Right hindlimb (tissue), 1 donor: ENCODE data around the gene EFNB1.

Source experiments
- DNase-seq: peaks from one replicate; pipeline ENCODE4 v3.0.0-alpha.2; 2018

Gene EFNB1

DNA sequence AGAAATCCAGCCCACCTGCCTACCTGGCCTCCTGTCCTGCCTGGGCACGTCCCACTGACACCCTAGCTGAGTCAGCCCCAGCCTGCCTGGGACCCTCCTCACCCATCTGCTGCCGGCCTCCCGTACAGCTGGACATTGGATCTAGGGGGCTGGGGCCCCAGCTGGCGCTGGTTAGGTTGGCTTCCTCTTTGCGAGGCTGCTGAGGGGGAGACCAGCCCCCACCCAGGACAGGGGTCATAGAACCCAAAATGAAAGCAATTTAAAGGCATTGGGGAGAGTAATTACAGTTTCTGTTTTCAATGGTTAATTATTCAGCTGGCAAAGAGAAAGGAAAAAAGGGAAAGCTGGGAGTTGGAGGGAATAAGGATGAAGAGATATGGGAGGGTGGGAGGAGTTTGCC is 15.8 kb downstream of the EFNB1 start:
- DNase-seq: no peak

GRCh38 chrX:68846536-68846935 is 17.7 kb downstream of the EFNB1 start:
- DNase-seq: no peak

- DNase-seq: no peak
These were observed 18.4 kb downstream of the EFNB1 start for GRCh38 chrX:68847172-68847571.

- DNase-seq: no peak
These were observed 19.5 kb downstream of the EFNB1 start for GRCh38 chrX:68848189-68848940.

- DNase-seq: no peak
These were observed 22.3 kb downstream of the EFNB1 start for GRCh38 chrX:68851082-68851481.

DNA sequence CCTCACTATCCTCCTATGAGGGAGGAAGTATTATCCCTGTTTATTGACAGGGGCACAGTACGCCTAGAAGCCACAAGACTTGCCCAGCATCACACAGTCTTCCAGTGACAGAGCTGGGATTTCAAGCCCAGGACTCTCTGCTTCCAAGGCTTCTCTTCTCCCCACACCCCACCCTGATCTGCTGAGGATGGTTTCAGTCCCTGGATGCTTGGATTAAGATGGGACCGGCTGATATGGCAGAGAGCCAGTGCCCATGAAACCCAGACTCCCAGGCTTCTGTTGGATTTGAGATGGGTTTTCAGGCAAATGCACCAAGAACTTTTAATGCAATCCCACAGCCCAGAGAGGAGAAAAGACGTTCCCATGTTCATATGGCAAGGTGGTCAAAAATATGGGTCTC is 23.2 kb downstream of the EFNB1 start:
- no peak for DNase-seq

GRCh38 chrX:68853665-68854251 is 24.9 kb downstream of the EFNB1 start:
- no peak for DNase-seq

GRCh38 chrX:68865300-68865699 is 36.5 kb downstream of the EFNB1 start:
- DNase-seq: no peak

- no peak for DNase-seq
These were observed 37.1 kb downstream of the EFNB1 start for GRCh38 chrX:68865926-68866325.

GRCh38 chrX:68867458-68868112 is 38.8 kb downstream of the EFNB1 start:
- DNase-seq: peak; percentile 53

GRCh38 chrX:68868316-68868715 is 39.5 kb downstream of the EFNB1 start:
- DNase-seq: no peak

GRCh38 chrX:68868902-68869800 is 40.3 kb downstream of the EFNB1 start:
- DNase-seq: no peak

- DNase-seq: no peak
These were observed 41.5 kb downstream of the EFNB1 start for GRCh38 chrX:68870357-68870756.

GRCh38 chrX:68872171-68872570 is 43.4 kb downstream of the EFNB1 start:
- DNase-seq: no peak

DNA sequence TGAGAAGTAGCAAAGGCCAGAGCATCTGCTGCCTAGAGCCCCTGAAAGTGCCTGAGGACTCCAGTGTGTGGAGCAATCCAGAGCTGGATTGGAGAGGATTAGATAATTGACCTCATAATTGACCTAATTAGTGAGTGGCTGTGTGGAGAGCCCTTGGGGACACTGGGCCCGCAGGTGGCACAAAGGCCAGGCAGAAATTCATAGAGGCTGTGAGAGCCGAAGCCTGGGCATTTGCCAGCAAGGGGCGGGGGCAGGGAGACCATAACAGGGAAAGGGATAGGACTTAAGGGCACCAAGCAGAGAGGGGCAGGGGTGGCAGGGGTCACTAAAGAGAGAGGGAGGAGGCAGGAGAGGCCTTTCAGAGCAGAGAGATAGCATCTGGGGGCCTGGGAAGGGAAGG is 45.3 kb downstream of the EFNB1 start:
- DNase-seq: no peak

DNA sequence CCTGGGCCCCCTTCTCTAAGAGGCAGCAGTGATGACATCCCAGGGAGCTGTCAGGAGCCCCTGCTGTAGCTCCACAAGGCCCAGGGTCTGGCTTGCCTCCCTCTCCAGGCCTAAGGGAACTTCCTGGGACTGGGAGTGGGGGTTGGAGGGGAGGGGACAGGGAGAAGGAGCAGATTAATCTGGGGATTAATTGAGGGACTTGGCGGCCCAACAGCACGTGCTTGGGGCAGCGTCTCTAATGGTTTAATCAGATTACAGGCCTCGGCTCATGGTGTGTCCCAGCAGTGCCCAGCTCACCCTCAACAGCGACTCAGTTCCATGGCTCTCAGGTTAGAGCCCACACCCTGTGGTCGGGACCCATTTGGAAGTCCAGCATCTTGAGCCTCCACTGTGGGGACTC is 47.9 kb downstream of the EFNB1 start:
- no peak for DNase-seq

DNA sequence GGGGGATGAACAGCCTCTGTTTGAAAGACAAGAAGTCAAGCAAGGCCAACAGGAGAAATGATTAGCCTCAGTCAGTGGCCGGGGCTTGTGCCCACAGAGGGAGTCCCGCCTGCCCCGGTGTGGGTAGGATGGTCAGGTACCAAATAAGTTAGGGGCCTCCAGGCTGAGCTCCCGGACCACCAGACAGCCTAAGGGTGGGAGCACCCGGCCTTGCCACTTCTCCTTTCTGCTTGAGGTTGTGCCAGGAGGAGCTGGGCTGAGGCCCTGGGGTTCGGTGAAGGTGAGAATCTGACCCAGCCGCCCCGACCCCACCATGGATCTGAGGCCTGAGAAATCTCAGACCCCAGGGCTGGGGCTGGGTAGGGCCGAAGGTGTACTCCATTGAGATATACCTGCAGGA is 48.8 kb downstream of the EFNB1 start:
- DNase-seq: no peak

- no peak for DNase-seq
These were observed 50.3 kb downstream of the EFNB1 start for GRCh38 chrX:68878977-68879645.

- no peak for DNase-seq
These were observed 52.2 kb downstream of the EFNB1 start for GRCh38 chrX:68880846-68881552.

- DNase-seq: no peak
These were observed 53.1 kb downstream of the EFNB1 start for GRCh38 chrX:68881911-68882310.

GRCh38 chrX:68883800-68884199 is 55.0 kb downstream of the EFNB1 start:
- no peak for DNase-seq

DNA sequence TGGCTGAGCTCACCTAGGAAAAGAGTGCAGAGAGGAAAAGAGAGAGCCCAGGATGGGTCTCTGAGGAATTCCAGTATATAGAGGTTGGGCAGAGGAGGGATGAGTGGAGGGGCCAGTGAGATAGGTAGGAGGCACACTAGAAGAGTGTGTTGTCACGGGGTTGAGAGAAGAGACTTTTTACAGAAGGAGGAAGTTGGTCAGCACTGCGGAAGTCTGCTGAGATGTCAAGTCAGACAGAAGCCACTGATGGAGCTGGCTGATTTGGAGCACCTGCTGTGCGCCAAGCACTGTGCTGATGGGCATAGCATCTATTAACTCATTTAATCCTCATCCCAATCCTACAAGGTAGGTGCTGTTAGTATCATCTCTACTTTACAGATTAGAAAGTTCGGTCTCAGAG is 60.4 kb downstream of the EFNB1 start:
- DNase-seq: no peak
